Hematopoietic multipotent progenitor cell treated with erythropoietin and hydrocortisone succinate and interleukin-3 and kit ligand, for 15 days (in vitro differentiated cells): Measurements from ENCODE around the gene PRKAG2.

Experiments
- DNase-seq: peaks from one replicate; pipeline ENCODE4 v3.0.0-alpha.2; 2015; ENCODE audit warnings: low spot score

Gene PRKAG2

GRCh38 chr7:151615058-151615457 lies 261.9 kb downstream of the PRKAG2 start:
- no peak for DNase-seq

- no peak for DNase-seq
These were observed 262.9 kb downstream of the PRKAG2 start for GRCh38 chr7:151614019-151614418.

GRCh38 chr7:151611878-151612277 lies 265.0 kb downstream of the PRKAG2 start:
- DNase-seq, result no peak

- DNase-seq, result no peak
These were observed 265.9 kb downstream of the PRKAG2 start for GRCh38 chr7:151611041-151611440.

- DNase-seq, result no peak
These were observed 268.8 kb downstream of the PRKAG2 start for GRCh38 chr7:151608031-151608551.

GRCh38 chr7:151607464-151607867 lies 269.4 kb downstream of the PRKAG2 start:
- no peak for DNase-seq

GRCh38 chr7:151603951-151604350 lies 273.0 kb downstream of the PRKAG2 start:
- DNase-seq, result no peak

GRCh38 chr7:151601521-151602305 lies 275.2 kb downstream of the PRKAG2 start:
- no peak for DNase-seq

- no peak for DNase-seq
These were observed 276.6 kb downstream of the PRKAG2 start for GRCh38 chr7:151600331-151600730.

GRCh38 chr7:151599401-151600227 lies 277.3 kb downstream of the PRKAG2 start:
- DNase-seq, result no peak

GRCh38 chr7:151597541-151598444 lies 279.1 kb downstream of the PRKAG2 start:
- no peak for DNase-seq

- no peak for DNase-seq
These were observed 281.1 kb downstream of the PRKAG2 start for GRCh38 chr7:151595702-151596350.

- DNase-seq, result no peak
These were observed 283.9 kb downstream of the PRKAG2 start for GRCh38 chr7:151592868-151593486.

GRCh38 chr7:151592330-151592729 lies 284.6 kb downstream of the PRKAG2 start:
- no peak for DNase-seq

- DNase-seq, result no peak
These were observed 285.0 kb downstream of the PRKAG2 start for GRCh38 chr7:151591866-151592265.

GRCh38 chr7:151590850-151591771 lies 285.8 kb downstream of the PRKAG2 start:
- no peak for DNase-seq

- DNase-seq, result no peak
These were observed 286.7 kb downstream of the PRKAG2 start for GRCh38 chr7:151590071-151590849.

- DNase-seq, result no peak
These were observed 287.9 kb downstream of the PRKAG2 start for GRCh38 chr7:151588982-151589381.
